BJ (cell line): ENCODE results near the gene PROK1. TPM values are rescaled to one million over a fixed set of nuclear protein-coding genes. Genes with fewer than 3 reads are reported as not detected.
"Not testable (repeated sequence)": the region's sequence is repeated elsewhere in the genome, so short reads cannot be mapped to it uniquely, and the experiment has no call there.

Experiments used
- CTCF ChIA-PET: fragments of 350-600 bp; formaldehyde crosslinking; extraction: SDS; loops from one replicate; lab custom pipeline; 2021; ENCODE audit warnings: antibody characterized with exemption, inconsistent platforms; lab: Yijun Ruan, JAX
- POLR2A ChIA-PET: fragments of 300-600 bp; sonication (Branson Sonifier 250); formaldehyde crosslinking; extraction: SDS; loops from one replicate; lab custom pipeline; 2021; ENCODE audit warnings: antibody characterized with exemption; lab: Charles Lee
- DNase-seq: peaks from one replicate; pipeline ENCODE4 v3.0.0-alpha.2; 2011; ENCODE audit warnings: low read depth
- H3K27me3 ChIP-seq: 2 replicates; pipeline ENCODE4 v1.6.0; 2011; ENCODE audit warnings: low read length; ENCODE audit not compliant: control insufficient read depth, insufficient read depth
- H3K36me3 ChIP-seq: 2 replicates; pipeline ENCODE4 v1.5.1; 2011; ENCODE audit warnings: low read length; ENCODE audit not compliant: control insufficient read depth, insufficient read depth
- H3K4me3 ChIP-seq: 2 replicates; pipeline ENCODE4 v1.5.1; 2011; ENCODE audit warnings: low read depth, mild to moderate bottlenecking, control low read depth, low read length
- CTCF ChIP-seq: IDR thresholded peaks from 2 replicates; pipeline ENCODE4 v1.5.1; 2011; ENCODE audit warnings: low read depth, mild to moderate bottlenecking, control low read depth, inconsistent platforms, low read length, moderate library complexity; ENCODE audit not compliant: insufficient read depth
- polyA minus RNA-seq: library from RNA; depleted of rRNA, polyadenylated mRNA; stranded (reverse); fragments of >200 nt; gene quantifications from 2 replicates; pipeline ENCODE4 v1.2.3, GENCODE V29; 2011; rRNA and poly(A)+ RNA removed
- polyA plus RNA-seq: library from polyadenylated mRNA; depleted of rRNA; stranded (reverse); fragments of >200 nt; gene quantifications from 2 replicates; pipeline ENCODE4 v1.2.3, GENCODE V29; 2011; rRNA removed

The PROK1 gene
- polyA plus RNA-seq (not detected in 2 replicates), polyA minus RNA-seq (not detected in 2 replicates)

GRCh38 chr1:110450929-110451328 lies at the start of gene PROK1:
Gene PROK1, plus strand, starts transcription at chr1:110451149. Its CDS starts 68 bp downstream, at chr1:110451217.
- Histone ChIP-seq H3K4me3 (no peak within 1 kb of the TSS), H3K36me3 (no peaks in the 10 kb centered on the region), H3K27me3 (peaks cover 41% of the 10 kb centered on the region)
- no peak for DNase-seq
- POLR2A ChIA-PET, result no interaction called here
- CTCF ChIA-PET, result interaction anchor here (1.3 to 19.5 kb wide), 6 partner anchors 10 to 244 kb away, joined by 3 to 331 read pairs (median 14); partner anchors contain the start of gene KCNC4
- no peak for TF ChIP-seq CTCF

DNA sequence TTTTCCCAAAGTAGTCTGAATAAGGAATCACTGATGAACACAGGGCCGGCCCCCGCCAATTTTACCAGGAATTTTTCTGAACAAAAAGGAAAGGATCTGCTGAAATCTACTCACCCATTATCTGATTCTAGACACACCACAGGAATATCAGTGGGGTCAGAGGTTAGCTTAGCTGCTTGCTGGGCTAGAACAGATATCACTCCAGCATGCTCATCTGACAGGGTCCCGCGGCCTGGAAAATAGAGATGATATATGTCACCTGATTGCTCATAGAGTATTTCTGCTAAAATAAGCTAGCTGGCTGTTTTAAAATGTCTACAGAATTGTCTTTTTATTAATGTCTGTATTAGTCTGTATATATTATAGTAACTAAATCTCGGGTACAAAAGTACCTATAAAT lies 47.1 kb upstream of the PROK1 start:
- DNase-seq, result no peak
- CTCF ChIA-PET, result interaction anchor here (0.6 to 1.6 kb wide), 3 partner anchors 56 to 201 kb away, joined by 3 to 4 read pairs (median 4); no protein-coding TSS in a partner anchor
- Histone ChIP-seq H3K36me3 (peaks cover 7% of the 10 kb centered on the region), H3K4me3 (no peak overlapping the region), H3K27me3 (no peaks in the 10 kb centered on the region)
- no peak for TF ChIP-seq CTCF
- POLR2A ChIA-PET, result interaction anchor here (0.6 kb wide), 1 partner anchor 240 kb away, joined by 3 read pairs; no protein-coding TSS in a partner anchor

DNA sequence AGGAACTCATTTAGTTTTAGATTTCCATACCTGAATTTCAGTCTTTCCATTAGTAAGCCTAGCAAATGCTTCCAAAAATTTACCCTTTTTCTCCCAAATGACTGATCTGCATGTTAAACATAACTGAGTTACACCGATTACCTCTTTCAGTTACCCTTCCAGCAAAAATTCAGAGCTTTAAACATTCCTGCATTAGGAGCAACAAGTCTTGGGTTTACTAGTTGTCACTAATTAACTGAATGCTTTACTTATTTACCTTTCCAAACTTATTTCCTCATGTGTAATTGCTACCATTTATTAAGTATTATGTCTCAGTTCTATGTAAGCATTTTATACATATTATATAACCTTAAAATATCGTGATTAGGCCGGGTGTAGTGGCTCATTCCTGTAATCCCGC lies 46.5 kb upstream of the PROK1 start:
- H3K4me3 ChIP-seq, result no peak overlapping the region
- TF ChIP-seq CTCF, result no peak
- no peak for DNase-seq
- H3K36me3 ChIP-seq, result peaks cover 7% of the 10 kb centered on the region
- CTCF ChIA-PET, result interaction anchor here (0.6 to 1.6 kb wide), 3 partner anchors 15 to 201 kb away, joined by 3 to 4 read pairs (median 3); no protein-coding TSS in a partner anchor
- POLR2A ChIA-PET, result interaction anchor here (0.6 kb wide), 1 partner anchor 241 kb away, joined by 3 read pairs; no protein-coding TSS in a partner anchor
- no peaks in the 10 kb centered on the region for H3K27me3 ChIP-seq

DNA sequence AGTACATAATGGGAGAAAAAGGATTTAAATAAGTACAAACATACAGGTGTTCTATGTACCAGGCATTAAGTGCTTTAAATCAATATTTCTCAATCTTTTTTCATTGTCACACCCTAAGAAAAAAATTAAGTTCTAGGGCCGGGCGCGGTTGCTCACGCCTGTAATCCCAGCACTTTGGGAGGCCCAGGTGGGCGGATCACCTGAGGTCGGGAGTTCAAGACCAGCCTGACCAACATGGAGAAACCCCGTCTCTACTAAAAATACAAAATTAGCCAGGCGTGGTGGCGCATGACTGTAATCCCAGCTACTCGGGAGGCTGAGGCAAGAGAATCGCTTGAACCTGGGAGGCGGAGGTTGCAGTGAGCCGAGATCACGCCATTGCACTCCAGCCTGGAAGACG lies 44.5 kb upstream of the PROK1 start:
- H3K27me3 ChIP-seq, H3K36me3 ChIP-seq, POLR2A ChIA-PET, DNase-seq: not testable (repeated sequence)
- peak overlapping the region; percentile 99 for H3K4me3 ChIP-seq
- CTCF ChIA-PET, result interaction anchor here (1.3 to 3.4 kb wide), 5 partner anchors 13 to 203 kb away, joined by 3 to 25 read pairs (median 5); partner anchors contain the start of gene KCNC4

- Histone ChIP-seq H3K4me3 (peak within 1 kb of the TSS; percentile 99), H3K36me3 (peaks cover 2% of the 10 kb centered on the region; the same call in 1 of the 2 replicates), H3K27me3 (no peaks in the 10 kb centered on the region)
- DNase-seq, result peak; percentile 68
- ChIA-PET POLR2A (no interaction called here), CTCF (interaction anchor here (0.9 to 12.8 kb wide), 13 partner anchors 10 to 207 kb away, joined by 3 to 296 read pairs (median 9); partner anchors contain the start of genes KCNC4, PROK1 and RBM15)
- TF ChIP-seq CTCF, result no peak
Observed at GRCh38 chr1:110407260-110408210, 43.4 kb upstream of the PROK1 start, which contains the start of gene LAMTOR5. Gene LAMTOR5, minus strand, starts transcription at chr1:110407694. Its CDS starts 74 bp downstream, at chr1:110407620.
